Measurements from ENCODE around the gene PRRT1B.

- TF ChIP-seq CTCF (conservative IDR thresholded peaks at IDR 0.05 in 1 of 2, IDR thresholded peaks at IDR 0.05 in 1 of 2; ENCODE audit: low read depth in 1 of 2, low read length in 2 of 2) (no peak), EZH2 (IDR thresholded peaks at IDR 0.05; ENCODE audit: low read length, missing control alignments) (no peak)
Observed at GRCh38 chr9:131591845-131592208, 46.5 kb downstream of the PRRT1B start.

Measured in fibroblast of lung (primary cell).